Activated naive CD4-positive, alpha-beta T cell treated with anti-CD3 and anti-CD28 coated beads, Interleukin-2, amount 50 U/mL, for 16 hours (primary cell): Measurements from ENCODE around the gene FOXO3.
"Not testable (repeated sequence)": the region's sequence is repeated elsewhere in the genome, so short reads cannot be mapped to it uniquely, and the experiment has no call there.

Experiments
- DNase-seq: peaks from one replicate; pipeline ENCODE4 v3.0.0-alpha.2; 2020

Gene FOXO3

GRCh38 chr6:108560463-108561308, at the start of gene FOXO3:
TSS of gene FOXO3 (plus strand) at chr6:108560917. CDS start at chr6:108561209, 292 bp downstream.
- DNase-seq: peak; percentile 53

GRCh38 chr6:108518714-108519576, 41.8 kb upstream of the FOXO3 start:
- DNase-seq: no peak

GRCh38 chr6:108521616-108522107, 39.1 kb upstream of the FOXO3 start:
- DNase-seq: no peak

GRCh38 chr6:108523697-108524096, 37.0 kb upstream of the FOXO3 start:
- DNase-seq: no peak

GRCh38 chr6:108524528-108525248, 36.0 kb upstream of the FOXO3 start:
- no peak for DNase-seq

GRCh38 chr6:108526739-108527174, 34.0 kb upstream of the FOXO3 start:
- no peak for DNase-seq

GRCh38 chr6:108528878-108529277, 31.8 kb upstream of the FOXO3 start:
- DNase-seq: no peak

- DNase-seq: no peak
Observed at GRCh38 chr6:108531332-108531731, 29.4 kb upstream of the FOXO3 start.

GRCh38 chr6:108535114-108535742, 25.5 kb upstream of the FOXO3 start:
- no peak for DNase-seq

- DNase-seq: not testable (repeated sequence)
Observed at GRCh38 chr6:108535920-108536535, 24.7 kb upstream of the FOXO3 start.

- DNase-seq: peak; percentile 67
Observed at GRCh38 chr6:108541843-108542759, 18.6 kb upstream of the FOXO3 start.

- no peak for DNase-seq
Observed at GRCh38 chr6:108543175-108543940, 17.4 kb upstream of the FOXO3 start.

GRCh38 chr6:108544606-108545005, 16.1 kb upstream of the FOXO3 start:
- no peak for DNase-seq

GRCh38 chr6:108546079-108547049, 14.4 kb upstream of the FOXO3 start:
- no peak for DNase-seq

- no peak for DNase-seq
Observed at GRCh38 chr6:108549241-108549640, 11.5 kb upstream of the FOXO3 start.

- no peak for DNase-seq
Observed at GRCh38 chr6:108549741-108550140, 11.0 kb upstream of the FOXO3 start.

GRCh38 chr6:108550256-108550655, 10.5 kb upstream of the FOXO3 start:
- DNase-seq: no peak

- DNase-seq: no peak
Observed at GRCh38 chr6:108555399-108556052, 5.2 kb upstream of the FOXO3 start.
